Measurements from ENCODE around the gene LGALS7.

LGALS7 gene

DNA sequence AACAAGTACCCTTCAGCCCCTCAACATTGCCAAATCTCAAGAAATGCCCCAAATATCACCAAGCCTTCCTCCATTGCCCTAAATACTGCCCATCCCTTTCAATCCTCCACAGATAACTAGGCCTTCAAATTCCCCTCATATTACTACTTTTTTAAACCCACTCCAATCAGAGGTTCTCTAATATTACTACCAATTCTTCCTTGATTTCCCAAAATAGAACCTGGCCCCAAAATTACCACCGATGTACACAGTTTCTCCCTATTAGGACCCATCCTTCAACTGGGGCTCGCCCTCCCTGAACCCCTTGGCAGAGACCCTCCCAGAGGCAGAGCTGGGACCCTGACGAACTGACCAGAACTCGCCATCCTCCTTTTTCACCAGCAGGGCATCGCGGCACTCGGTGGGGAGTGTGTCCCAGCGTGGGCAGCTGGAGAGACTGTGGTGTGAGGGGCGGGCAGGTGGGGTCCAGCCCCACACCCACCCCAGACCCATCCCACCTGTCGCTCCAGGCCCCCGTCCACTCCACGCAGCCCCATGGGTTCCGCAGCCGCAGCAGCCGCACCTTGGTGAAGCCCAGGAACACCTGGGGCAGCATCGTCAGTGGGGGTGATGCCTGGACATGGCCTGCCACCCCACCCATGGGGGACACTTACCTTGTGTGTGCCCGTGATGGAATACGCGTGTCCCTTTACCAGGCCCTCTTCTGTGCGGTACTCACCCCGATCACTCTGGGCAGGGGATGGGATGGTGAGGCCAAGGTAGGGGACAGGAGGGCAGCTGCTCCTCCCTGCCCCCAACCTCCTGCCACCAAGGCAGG, 35.2 kb downstream of the LGALS7 start:
- no peak for DNase-seq

GRCh38 chr19:38737281-38737865, 35.9 kb downstream of the LGALS7 start:
- DNase-seq: no peak

- DNase-seq: peak; percentile 50
Observed at GRCh38 chr19:38736413-38737280, 36.7 kb downstream of the LGALS7 start.

GRCh38 chr19:38736036-38736412, 37.3 kb downstream of the LGALS7 start:
- peak; percentile 50 for DNase-seq

DNA sequence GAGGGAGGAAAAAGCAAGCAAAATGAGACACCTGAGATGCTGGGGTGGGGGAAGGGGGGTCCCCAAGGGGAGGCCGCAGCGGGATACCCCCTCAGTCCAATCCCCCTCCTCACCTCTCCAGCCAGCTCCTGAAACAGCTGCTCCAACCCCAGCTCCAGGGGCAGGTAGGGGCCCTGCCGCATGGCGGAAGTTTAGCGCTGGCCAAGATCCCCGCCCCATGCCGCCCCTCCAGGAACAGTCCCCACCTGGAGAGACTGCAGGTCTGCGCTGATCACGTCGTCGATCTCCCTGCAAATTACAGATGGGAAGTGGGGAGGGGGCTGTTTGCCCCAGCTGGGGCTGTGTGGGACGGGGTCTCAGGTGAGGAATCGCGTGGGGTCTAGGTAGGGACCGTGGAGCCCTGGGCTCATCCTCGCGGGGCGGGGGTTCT, 38.0 kb downstream of the LGALS7 start:
- peak; percentile 47 for DNase-seq

DNA sequence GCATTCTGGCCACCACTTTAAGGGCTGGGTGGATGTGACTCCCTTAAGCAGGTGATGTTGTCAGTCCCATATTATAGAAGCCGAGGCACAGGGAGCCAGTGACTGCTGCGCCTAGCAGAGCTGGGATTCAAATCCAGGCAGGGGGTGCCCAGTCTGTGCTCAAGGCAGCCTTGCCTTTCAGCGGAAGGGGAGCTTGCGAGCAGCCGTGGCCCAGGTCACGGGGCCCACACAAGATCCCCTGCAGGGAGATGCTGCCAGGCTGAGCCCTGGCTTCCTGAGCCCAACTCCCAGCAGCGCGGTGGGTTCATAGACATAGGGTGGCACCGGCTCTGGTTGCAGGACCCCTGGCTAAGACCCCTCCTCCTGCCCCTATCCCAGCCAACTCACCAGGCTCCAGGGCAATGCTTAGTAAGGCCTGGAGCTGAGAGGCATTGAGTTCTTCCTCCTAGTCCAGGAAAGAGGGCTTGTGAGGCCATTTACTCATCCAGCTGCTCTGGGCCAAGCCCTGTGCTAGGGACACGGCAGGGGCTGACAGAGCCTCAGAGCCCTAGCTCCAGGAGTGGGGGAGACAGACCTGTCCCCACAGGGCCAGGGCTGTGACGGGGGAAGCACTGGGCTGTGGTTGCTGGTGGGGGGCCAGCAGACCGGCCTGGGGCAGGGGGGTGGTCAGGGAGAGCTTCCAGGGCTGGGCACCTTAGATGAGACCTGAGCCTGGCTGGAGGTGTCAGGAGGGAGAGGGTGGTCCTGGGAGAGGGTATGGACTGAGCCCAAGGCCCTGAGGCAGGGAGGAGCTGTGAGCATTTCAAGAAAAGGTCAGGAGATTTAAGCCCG, 38.7 kb downstream of the LGALS7 start:
- DNase-seq: peak; percentile 36

- DNase-seq: no peak
Observed at GRCh38 chr19:38734176-38734425, 39.2 kb downstream of the LGALS7 start.

GRCh38 chr19:38733493-38734175, 39.7 kb downstream of the LGALS7 start:
- DNase-seq: peak; percentile 40

- peak; percentile 24 for DNase-seq
Observed at GRCh38 chr19:38733241-38733492, 40.1 kb downstream of the LGALS7 start.

DNA sequence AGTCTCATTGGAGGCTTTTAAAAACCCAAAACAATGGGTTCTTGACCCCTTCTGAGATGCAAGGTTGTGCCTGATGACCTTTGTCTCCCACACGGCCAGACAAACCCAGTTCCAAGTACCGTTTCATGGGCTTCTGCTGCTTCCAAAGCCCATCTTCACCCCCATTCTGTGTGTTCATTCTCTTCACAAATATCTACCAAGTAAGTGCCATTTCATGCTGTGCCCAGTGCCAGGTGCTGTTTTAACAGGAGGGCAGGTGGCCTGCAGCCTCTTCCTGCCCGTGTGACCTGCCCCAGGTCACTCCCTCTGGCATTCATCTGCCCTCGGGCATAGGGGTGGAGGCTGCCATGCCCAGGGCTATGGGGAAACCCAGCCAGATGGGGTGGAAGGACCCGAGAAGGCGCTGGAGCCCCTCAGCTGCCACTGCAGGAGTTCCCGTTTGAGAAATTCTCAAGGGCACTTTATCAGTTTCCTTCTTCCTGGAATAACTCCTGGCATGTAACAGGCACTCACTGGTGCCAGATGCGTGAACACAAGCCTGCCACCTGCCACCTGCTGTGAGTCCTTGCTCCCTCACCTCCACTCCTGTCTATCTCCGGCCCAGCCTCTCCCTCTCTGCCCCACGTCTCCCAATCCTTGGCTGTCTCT, 41.5 kb downstream of the LGALS7 start:
- no peak for DNase-seq

GRCh38 chr19:38730731-38731589, 42.4 kb downstream of the LGALS7 start:
- DNase-seq: peak; percentile 25

DNA sequence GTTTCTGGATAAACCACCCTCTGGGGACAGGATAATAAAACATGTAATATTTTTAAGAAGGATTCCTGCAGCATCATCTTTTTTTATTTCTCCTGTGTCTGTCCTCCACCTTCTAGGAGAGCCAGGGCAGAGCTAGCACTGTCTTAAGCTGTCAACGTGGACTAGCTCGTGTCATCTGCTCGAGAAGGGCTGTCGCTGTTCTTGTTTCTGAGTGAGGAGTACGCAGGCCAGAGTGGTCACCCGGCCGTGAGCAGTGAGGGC, 42.9 kb downstream of the LGALS7 start:
- no peak for DNase-seq

DNA sequence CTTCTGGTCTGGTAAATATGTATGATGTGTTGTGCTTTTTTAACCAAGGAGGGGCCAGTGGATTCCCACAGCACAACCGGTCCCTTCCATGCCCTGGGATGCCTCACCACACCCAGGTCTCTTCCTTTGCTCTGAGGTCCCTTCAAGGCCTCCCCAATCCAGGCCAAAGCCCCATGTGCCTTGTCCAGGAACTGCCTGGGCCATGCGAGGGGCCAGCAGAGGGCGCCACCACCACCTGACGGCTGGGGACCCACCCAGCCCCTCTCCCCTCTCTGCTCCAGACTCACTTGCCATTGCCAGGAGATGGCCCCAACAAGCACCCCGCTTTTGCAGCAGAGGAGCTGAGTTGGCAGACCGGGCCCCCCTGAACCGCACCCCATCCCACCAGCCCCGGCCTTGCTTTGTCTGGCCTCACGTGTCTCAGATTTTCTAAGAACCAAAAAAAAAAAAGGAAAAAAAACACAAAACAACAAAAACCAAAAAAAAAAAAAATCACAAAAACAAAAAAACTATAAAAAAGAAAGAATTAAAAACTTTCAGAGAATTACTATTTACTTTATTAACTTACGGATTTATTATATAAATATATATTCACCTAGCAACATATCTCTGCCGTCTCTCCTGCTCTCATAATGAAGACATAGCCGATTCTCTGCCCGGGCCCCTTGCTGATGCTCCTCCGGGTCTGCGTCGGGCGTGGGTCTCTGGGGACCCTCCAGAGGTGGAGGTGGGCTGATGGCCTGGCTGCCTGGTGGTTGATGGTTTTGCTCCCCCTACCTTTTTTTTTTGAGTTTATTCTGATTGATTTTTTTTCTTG, 43.5 kb downstream of the LGALS7 start:
- peak; percentile 73 for DNase-seq

- DNase-seq: no peak
Observed at GRCh38 chr19:38728752-38729541, 44.4 kb downstream of the LGALS7 start.

- no peak for DNase-seq
Observed at GRCh38 chr19:38727868-38728660, 45.3 kb downstream of the LGALS7 start.

- DNase-seq: no peak
Observed at GRCh38 chr19:38727306-38727867, 45.9 kb downstream of the LGALS7 start.

DNA sequence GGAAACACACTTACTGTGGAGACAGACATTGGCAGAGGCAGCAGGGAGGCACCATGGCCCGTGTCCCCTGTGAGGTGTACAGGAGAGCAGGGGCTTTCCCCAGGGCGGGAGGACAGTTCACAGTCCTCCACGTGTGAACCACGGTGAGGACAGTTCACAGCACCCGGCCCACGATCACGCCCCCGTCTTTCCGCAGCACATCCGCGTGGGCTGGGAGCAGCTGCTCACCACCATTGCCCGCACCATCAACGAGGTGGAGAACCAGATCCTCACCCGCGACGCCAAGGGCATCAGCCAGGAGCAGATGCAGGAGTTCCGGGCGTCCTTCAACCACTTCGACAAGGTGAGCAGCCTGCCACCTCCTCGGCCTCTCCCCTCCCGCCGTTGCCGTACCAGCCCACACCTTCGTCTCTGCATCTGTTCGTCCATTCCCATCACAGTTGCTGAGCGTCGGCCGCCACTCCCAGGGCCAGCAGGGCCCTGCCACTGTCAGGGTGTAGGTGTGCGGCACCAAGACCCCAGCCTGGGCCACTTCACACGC, 46.5 kb downstream of the LGALS7 start:
- no peak for DNase-seq

DNA sequence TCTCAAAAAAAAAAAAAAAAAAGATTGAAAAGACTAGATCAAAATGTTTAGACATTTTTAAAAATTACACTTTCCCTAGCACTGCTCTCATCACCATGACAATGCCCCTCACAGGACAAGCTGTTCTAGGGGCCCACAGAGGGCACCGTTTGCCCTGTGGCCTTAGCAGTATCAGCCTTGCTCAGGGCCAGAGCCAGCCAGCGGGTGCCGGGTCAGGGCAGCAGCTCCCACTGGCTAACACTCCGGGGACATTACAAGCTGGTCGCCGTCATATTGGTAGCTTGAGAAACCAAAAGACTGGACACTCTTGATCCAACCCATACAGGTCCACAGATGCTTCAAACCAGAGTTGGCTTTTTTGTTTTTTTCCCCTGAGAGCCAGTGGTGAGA, 47.0 kb downstream of the LGALS7 start:
- no peak for DNase-seq

Data from left hindlimb (tissue), 1 donor.